Kidney (tissue), 14 donors: Measurements from ENCODE around the gene PLPP3. TPM values are rescaled to one million over a fixed set of nuclear protein-coding genes. Genes with fewer than 3 reads are reported as not detected.

Experiments
- DNase-seq, 5 donors: peaks; one replicate each; pipeline ENCODE4 v3.0.0-alpha.2; 2013 to 2020
- FAIRE-seq: peaks from 2 replicates; lab custom pipeline; 2012; peaks lifted over from hg19 to GRCh38; lab: Jason Lieb, UNC
- H3K27ac ChIP-seq, 2 donors: one replicate each; pipeline ENCODE4 v1.7.0; 2013; ENCODE audit warnings: low read depth in 2 of 2, low read length in 2 of 2, inconsistent platforms in 1 of 2
- H3K27me3 ChIP-seq: one replicate; pipeline ENCODE4 v1.7.1; 2013; ENCODE audit warnings: low read length, inconsistent platforms; ENCODE audit not compliant: control insufficient read depth, insufficient read depth
- H3K36me3 ChIP-seq, 3 donors: one replicate each; pipeline versions ENCODE4 v1.7.0 to v1.7.1; 2013; ENCODE audit warnings: low read length in 3 of 3, control low read depth in 1 of 3, inconsistent platforms in 1 of 3; ENCODE audit not compliant: insufficient read depth in 3 of 3, control insufficient read depth in 2 of 3
- H3K4me1 ChIP-seq, 3 donors: one replicate each; pipeline versions ENCODE4 v1.7.0 to v1.7.1; 2013; ENCODE audit warnings: low read length in 3 of 3, inconsistent platforms in 1 of 3, low read depth in 1 of 3; ENCODE audit not compliant: control insufficient read depth in 2 of 3, insufficient read depth in 2 of 3
- H3K4me3 ChIP-seq, 3 donors: one replicate each; pipeline versions ENCODE4 v1.7.0 to v1.8.1; 2013; ENCODE audit warnings: low read length in 3 of 3, control low read depth in 1 of 3, inconsistent platforms in 1 of 3
- H3K9ac ChIP-seq, 3 donors: one replicate each; pipeline versions ENCODE4 v1.7.0 to v1.7.1; 2013; ENCODE audit warnings: low read length in 3 of 3, control low read depth in 1 of 3, inconsistent platforms in 1 of 3
- H3K9me3 ChIP-seq, 3 donors: one replicate each; pipeline versions ENCODE4 v1.7.0 to v1.7.1; 2013; ENCODE audit warnings: low read length in 3 of 3, control low read depth in 1 of 3, inconsistent platforms in 1 of 3; ENCODE audit not compliant: control insufficient read depth in 2 of 3, insufficient read depth in 1 of 3
- intact Hi-C: fragments of 100-400 bp; cut with DNase I; formaldehyde crosslinking; loops from one replicate; pipeline ENCODE4 v1.11.1; 2022
- polyA plus RNA-seq: library from polyadenylated mRNA; stranded (reverse); fragments of 350-450 nt; fragmentation: Illumina TruSeq; extraction: RNeasy Lipid Tissue Mini Kit (QIAGEN cat#74804); gene quantifications from one replicate; pipeline ENCODE4 v1.2.3, GENCODE V29; 2014; ENCODE audit warnings: low read depth, low replicate concordance; ENCODE audit not compliant: insufficient read depth
- total RNA-seq: library from RNA; stranded (reverse); fragmentation: NEBNext Ultra II Directional; extraction: Animal tissue kit (Norgen Biotek cat#: 25700); gene quantifications from one replicate; pipeline ENCODE4 v1.2.1, GENCODE V29; 2021
- TF ChIP-seq, protein P1 (sequence below): IDR thresholded peaks from 3 replicates; pipeline ENCODE4 v1.5.1; 2012; ENCODE audit warnings: mild to moderate bottlenecking, moderate library complexity, borderline replicate concordance; ENCODE audit not compliant: insufficient read depth; ENCODE audit errors: extremely low read depth
- donor health status: control.
- donor health status: control.
- donor health status: control.
- donor health status: control.
- donor health status: control.
- donor health status: DM: yes; HTN: yes; CAD: no.
- donor health status: Normal renal cell carcinoma (clear cell type).

Gene PLPP3
- total and polyA plus RNA-seq, 2 donors from 2014 or later: 100 to 107 TPM

DNA sequence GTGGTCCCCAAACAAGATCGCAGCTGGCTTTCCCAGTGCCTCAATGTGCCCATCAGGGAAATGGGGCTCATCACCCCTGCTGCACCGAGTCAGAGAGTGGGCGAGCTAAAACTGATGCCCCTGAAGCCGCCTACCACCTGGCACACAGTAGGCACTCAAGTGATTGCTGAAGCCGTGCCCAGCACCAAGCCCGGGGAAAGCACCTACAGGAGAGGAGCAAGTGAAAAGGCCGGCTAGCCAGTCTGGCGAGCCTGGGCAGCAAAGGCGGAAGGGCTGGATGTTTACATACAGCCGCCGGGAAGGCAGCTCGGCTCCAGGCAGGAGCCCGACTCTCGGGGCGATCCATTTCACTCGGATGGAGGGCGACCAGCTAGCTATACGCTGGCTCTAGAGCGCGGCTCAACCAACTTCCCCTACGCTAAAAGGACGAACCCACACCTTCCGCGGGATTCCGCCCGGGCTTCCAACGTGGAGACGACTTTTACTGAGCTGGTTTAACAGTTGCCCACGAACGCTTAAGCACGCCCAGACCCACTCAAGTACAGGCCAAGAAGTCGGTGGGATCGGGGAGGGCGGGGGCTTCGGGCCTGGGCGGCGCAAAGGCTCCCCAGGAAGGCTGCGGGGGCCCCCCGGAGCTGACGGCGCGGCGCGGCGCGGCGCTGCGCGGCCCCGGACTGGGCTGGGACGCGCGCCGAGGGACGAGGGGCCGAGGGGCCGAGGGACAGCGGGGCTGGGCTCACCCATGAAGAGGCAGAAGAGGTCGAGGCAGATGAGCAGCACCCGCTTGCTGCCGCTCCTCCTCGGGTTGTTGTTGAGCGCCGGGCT is 1.0 kb downstream of the PLPP3 start:
- FAIRE-seq (no peak), DNase-seq (peak; percentile 79 to 88 (median 81))
- no peaks in the 10 kb centered on the region for H3K27me3 ChIP-seq
- peaks cover 4 to 16% (median 9%) of the 10 kb centered on the region in 3 donors for H3K4me1 ChIP-seq
- intact Hi-C loops: no loop called here
- peak overlapping the region; percentile 66 to 97 (median 97) for H3K9ac ChIP-seq
- H3K27ac ChIP-seq: peak overlapping the region; percentile 95 to 98
- H3K9me3 ChIP-seq: no peaks in the 10 kb centered on the region
- TF ChIP-seq, protein P1, sequence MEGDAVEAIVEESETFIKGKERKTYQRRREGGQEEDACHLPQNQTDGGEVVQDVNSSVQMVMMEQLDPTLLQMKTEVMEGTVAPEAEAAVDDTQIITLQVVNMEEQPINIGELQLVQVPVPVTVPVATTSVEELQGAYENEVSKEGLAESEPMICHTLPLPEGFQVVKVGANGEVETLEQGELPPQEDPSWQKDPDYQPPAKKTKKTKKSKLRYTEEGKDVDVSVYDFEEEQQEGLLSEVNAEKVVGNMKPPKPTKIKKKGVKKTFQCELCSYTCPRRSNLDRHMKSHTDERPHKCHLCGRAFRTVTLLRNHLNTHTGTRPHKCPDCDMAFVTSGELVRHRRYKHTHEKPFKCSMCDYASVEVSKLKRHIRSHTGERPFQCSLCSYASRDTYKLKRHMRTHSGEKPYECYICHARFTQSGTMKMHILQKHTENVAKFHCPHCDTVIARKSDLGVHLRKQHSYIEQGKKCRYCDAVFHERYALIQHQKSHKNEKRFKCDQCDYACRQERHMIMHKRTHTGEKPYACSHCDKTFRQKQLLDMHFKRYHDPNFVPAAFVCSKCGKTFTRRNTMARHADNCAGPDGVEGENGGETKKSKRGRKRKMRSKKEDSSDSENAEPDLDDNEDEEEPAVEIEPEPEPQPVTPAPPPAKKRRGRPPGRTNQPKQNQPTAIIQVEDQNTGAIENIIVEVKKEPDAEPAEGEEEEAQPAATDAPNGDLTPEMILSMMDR: no peak
- H3K36me3 ChIP-seq: no peaks in the 10 kb centered on the region
- peak overlapping the region; percentile 87 to 99 (median 97) for H3K4me3 ChIP-seq

DNA sequence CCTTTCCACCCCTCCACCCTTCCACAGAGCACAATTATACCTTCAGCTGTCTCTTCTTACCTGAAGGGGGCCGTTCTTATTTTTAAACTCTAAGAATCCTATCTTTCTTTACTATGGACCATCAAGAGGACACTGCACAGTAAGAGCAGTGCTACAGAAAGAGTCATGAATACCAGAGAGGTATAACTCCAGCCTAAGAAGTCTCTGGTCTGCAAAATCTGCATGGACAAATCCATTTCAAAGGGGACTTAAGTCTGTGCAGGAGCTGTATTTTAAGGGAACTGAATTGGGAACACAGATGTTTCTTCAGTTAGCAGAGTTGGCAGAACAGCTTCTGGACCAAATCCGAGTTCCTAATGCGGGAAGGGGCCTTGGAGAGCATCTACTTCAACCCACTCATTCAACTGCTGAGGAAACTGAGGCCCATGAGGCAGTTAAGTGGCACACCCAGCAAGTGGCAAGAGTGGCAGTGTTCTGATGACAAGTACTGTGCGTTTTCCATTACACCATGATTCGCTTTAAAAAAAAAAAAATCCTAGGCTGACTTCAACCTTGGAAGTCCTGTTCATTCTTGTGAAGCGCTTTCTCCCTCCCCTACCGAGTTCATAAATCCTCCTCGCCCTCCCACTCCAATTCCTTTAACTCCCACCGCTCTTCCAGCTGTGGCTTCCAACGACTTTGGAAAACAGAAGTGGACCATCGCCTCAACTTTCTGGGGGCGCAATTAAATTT is 1.8 kb downstream of the PLPP3 start:
- DNase-seq (peak in 3 of 5 donors; percentile 45 to 87 (median 84)), FAIRE-seq (no peak)
- intact Hi-C loops: no loop called here
- peak overlapping the region; percentile 87 to 99 (median 97) for H3K4me3 ChIP-seq
- H3K27me3 ChIP-seq: no peaks in the 10 kb centered on the region
- TF ChIP-seq, protein P1: no peak
- peak overlapping the region; percentile 95 to 98 for H3K27ac ChIP-seq
- H3K4me1 ChIP-seq: peaks cover 9 to 23% (median 9%) of the 10 kb centered on the region in 3 donors
- no peaks in the 10 kb centered on the region for H3K36me3 ChIP-seq
- H3K9me3 ChIP-seq: no peaks in the 10 kb centered on the region
- H3K9ac ChIP-seq: peak overlapping the region; percentile 66 to 97 (median 97)

DNA sequence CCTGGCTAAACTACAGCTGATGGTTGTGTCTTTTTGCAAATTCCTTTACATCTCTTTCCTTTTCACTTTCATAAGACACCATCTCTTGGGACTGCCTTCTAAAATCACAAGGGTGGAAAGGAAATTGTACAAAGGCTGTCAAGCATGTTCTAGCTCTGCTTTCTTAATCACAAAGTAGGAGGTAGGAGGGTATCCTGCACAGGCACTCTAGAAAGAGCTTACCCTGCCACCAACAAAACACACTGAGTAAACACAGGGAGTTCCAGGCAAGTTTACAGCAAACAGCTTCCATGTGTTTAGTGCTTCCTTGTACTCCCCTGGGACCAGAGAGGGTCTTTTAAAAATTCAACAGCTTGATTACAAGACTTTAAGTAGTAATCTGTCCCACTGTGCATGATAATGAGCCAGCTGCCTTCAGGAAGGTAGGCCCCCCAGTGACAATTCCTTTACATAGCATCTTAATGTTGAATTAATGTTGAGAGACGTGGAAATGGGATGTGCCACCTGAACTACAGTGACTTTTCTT is 2.4 kb downstream of the PLPP3 start:
- H3K4me3 ChIP-seq: peak overlapping the region; percentile 87 to 99 (median 97)
- no peaks in the 10 kb centered on the region for H3K36me3 ChIP-seq
- no peaks in the 10 kb centered on the region for H3K27me3 ChIP-seq
- TF ChIP-seq, protein P1: peak; percentile 39
- no peak for FAIRE-seq
- intact Hi-C loops: no loop called here
- peaks cover 9 to 27% (median 14%) of the 10 kb centered on the region in 3 donors for H3K4me1 ChIP-seq
- H3K27ac ChIP-seq: peak overlapping the region; percentile 95 to 98
- H3K9me3 ChIP-seq: no peaks in the 10 kb centered on the region
- peak overlapping the region; percentile 66 to 97 (median 97) for H3K9ac ChIP-seq
- peak in 2 of 5 donors; percentile 66 to 77 for DNase-seq
